GM23338 (cell line): ENCODE results near the gene APOH. TPM values are rescaled to one million over a fixed set of nuclear protein-coding genes. Genes with fewer than 3 reads are reported as not detected.

ENCODE experiments used
- ATAC-seq: fragments of 200-7000 bp; cut with Tn5 transposase; 3 replicates; pipeline ENCODE4 v1.9.1; 2020
- DNase-seq: peaks from one replicate; pipeline ENCODE4 v3.0.0-alpha.2; 2015; ENCODE audit warnings: low spot score
- H2AFZ ChIP-seq: fragments of 200-600 bp; sonication (generic); 2 replicates; pipeline ENCODE4 v1.8.0; 2016; ENCODE audit warnings: antibody characterized with exemption, mild to moderate bottlenecking, moderate library complexity
- H3F3A ChIP-seq: fragments of 200-600 bp; sonication (generic); replicated peaks from 2 replicates; pipeline ENCODE4 v1.8.0; 2017; ENCODE audit warnings: antibody characterized with exemption, mixed run types, low read depth
- H3K27ac ChIP-seq: fragments of 200-600 bp; sonication (generic); 2 replicates; pipeline ENCODE4 v1.6.1; 2016; ENCODE audit warnings: low read depth
- H3K27me3 ChIP-seq: fragments of 200-600 bp; sonication (generic); 2 replicates; pipeline ENCODE4 v1.8.0; 2016; ENCODE audit warnings: mild to moderate bottlenecking, mixed run types, moderate library complexity; ENCODE audit not compliant: insufficient read depth
- H3K36me3 ChIP-seq: fragments of 200-600 bp; sonication (generic); 2 replicates; pipeline ENCODE4 v1.8.0; 2016; ENCODE audit warnings: mild to moderate bottlenecking; ENCODE audit not compliant: insufficient read depth
- H3K4me1 ChIP-seq: fragments of 200-600 bp; sonication (generic); 2 replicates; pipeline ENCODE4 v1.8.0; 2016; ENCODE audit warnings: mild to moderate bottlenecking, moderate library complexity; ENCODE audit not compliant: insufficient read depth
- H3K4me2 ChIP-seq: fragments of 200-600 bp; sonication (generic); 2 replicates; pipeline ENCODE4 v1.7.1; 2017; ENCODE audit warnings: mixed run types
- H3K4me3 ChIP-seq: fragments of 200-600 bp; sonication (generic); 2 replicates; pipeline ENCODE4 v1.6.1; 2016; ENCODE audit warnings: mixed run types
- H3K79me2 ChIP-seq: fragments of 200-600 bp; sonication (generic); replicated peaks from 2 replicates; pipeline ENCODE4 v1.8.0; 2017; ENCODE audit warnings: mild to moderate bottlenecking; ENCODE audit not compliant: insufficient read depth
- H3K9me2 ChIP-seq: fragments of 200-600 bp; sonication (generic); 2 replicates; pipeline ENCODE4 v1.8.0; 2017; ENCODE audit not compliant: insufficient read depth
- H4K20me1 ChIP-seq: fragments of 200-600 bp; sonication (generic); replicated peaks from 2 replicates; pipeline ENCODE4 v1.8.0; 2017; ENCODE audit warnings: mild to moderate bottlenecking; ENCODE audit not compliant: insufficient read depth
- H3K27ac Mint-ChIP-seq: 2 replicates; pipeline ENCODE4 v1.8.0; 2020; ENCODE audit warnings: inconsistent platforms, mild to moderate bottlenecking, moderate library complexity, mixed read lengths
- H3K27me3 Mint-ChIP-seq: 3 replicates; pipeline ENCODE4 v1.8.0; 2022; ENCODE audit warnings: low read depth, mild to moderate bottlenecking, moderate library complexity, mixed read lengths, inconsistent platforms; ENCODE audit not compliant: insufficient read depth, poor library complexity
- H3K36me3 Mint-ChIP-seq: 3 replicates; pipeline ENCODE4 v1.8.0; 2021; ENCODE audit warnings: low read depth, mild to moderate bottlenecking, inconsistent platforms, moderate library complexity, mixed read lengths
- H3K4me1 Mint-ChIP-seq: 3 replicates; pipeline ENCODE4 v1.8.0; 2020; ENCODE audit warnings: mild to moderate bottlenecking, inconsistent platforms, mixed read lengths
- H3K4me3 Mint-ChIP-seq: 3 replicates; pipeline ENCODE4 v1.8.0; 2021; ENCODE audit warnings: moderate library complexity, mild to moderate bottlenecking, inconsistent platforms, mixed read lengths
- H3K9me3 Mint-ChIP-seq: 3 replicates; pipeline ENCODE4 v1.8.0; 2020; ENCODE audit warnings: moderate library complexity, mild to moderate bottlenecking, inconsistent platforms, mixed read lengths
- CREB1 ChIP-seq: fragments of 250-450 bp; sonication (Bioruptor Pico); IDR thresholded peaks from 2 replicates; pipeline ENCODE4 v1.5.0; 2020; ENCODE audit warnings: low read depth, mild to moderate bottlenecking, moderate library complexity
- CTCF ChIP-seq, 2 experiments: fragments of 200-600 bp in 1 of 2; sonication (generic) in 1 of 2; conservative IDR thresholded peaks; 2 replicates each; pipeline versions ENCODE4 v1.5.1 to v1.6.1; 2016 to 2017; ENCODE audit warnings: antibody characterized with exemption in 2 of 2, low read depth in 2 of 2, mild to moderate bottlenecking in 2 of 2, moderate library complexity in 1 of 2
- ETS1 ChIP-seq: IDR thresholded peaks from 2 replicates; pipeline ENCODE4 v1.6.1; 2016; ENCODE audit warnings: antibody characterized with exemption
- EZH2 ChIP-seq: fragments of 200-600 bp; sonication (generic); IDR thresholded peaks from one replicate; pipeline ENCODE4 v1.8.0; 2017; ENCODE audit warnings: antibody characterized with exemption, mild to moderate bottlenecking, low read depth; ENCODE audit not compliant: unreplicated experiment
- EZH2phosphoT487 ChIP-seq: fragments of 200-600 bp; sonication (generic); IDR thresholded peaks from one replicate; pipeline ENCODE4 v1.8.1; 2018; ENCODE audit warnings: antibody characterized with exemption; ENCODE audit not compliant: unreplicated experiment
- JUNB ChIP-seq: IDR thresholded peaks from one replicate; pipeline ENCODE4 v1.6.1; 2016; ENCODE audit warnings: antibody characterized with exemption; ENCODE audit not compliant: unreplicated experiment
- REST ChIP-seq: IDR thresholded peaks from one replicate; pipeline ENCODE4 v1.6.1; 2018; ENCODE audit warnings: antibody characterized with exemption; ENCODE audit not compliant: unreplicated experiment
- STAT1 ChIP-seq: IDR thresholded peaks from one replicate; pipeline ENCODE4 v1.6.1; 2016; ENCODE audit warnings: antibody characterized with exemption; ENCODE audit not compliant: unreplicated experiment
- ZNF331 ChIP-seq: fragments of 250-450 bp; sonication (Bioruptor Pico); IDR thresholded peaks from 2 replicates; pipeline ENCODE4 v1.5.0; 2020; ENCODE audit warnings: low read depth, mild to moderate bottlenecking, moderate library complexity
- polyA plus RNA-seq: library from polyadenylated mRNA; unstranded; fragments of >200 nt; fragmentation: Nextera tagmentation; extraction: Ambion mirVana; gene quantifications from 2 replicates; pipeline ENCODE4 v1.2.1, GENCODE V29; 2016
- total RNA-seq: library from RNA; depleted of rRNA; stranded (reverse); fragments of >200 nt; shearing (Covaris generic); gene quantifications from 2 replicates; pipeline ENCODE4 v1.2.3, GENCODE V29; 2014

Gene APOH
- total and polyA plus RNA-seq, 2 experiments from 2014 or later = not detected

- no peak for TF ChIP-seq CTCF (conservative IDR thresholded peaks at IDR 0.05; ENCODE audit: low read depth in 2 of 2)
- TF ChIP-seq REST = no peak
Measured at GRCh38 chr17:66175892-66176291, 53.3 kb downstream of the APOH start (continued).

GRCh38 chr17:66172691-66173223 is 56.5 kb downstream of the APOH start:
- Histone ChIP-seq H3K9me2 (no peaks in the 10 kb centered on the region), H3K36me3 (no peaks in the 10 kb centered on the region), H3K27ac (no peak overlapping the region), H3K4me3 (no peak overlapping the region), H3K79me2 (no peaks in the 10 kb centered on the region), H3K27me3 (no peaks in the 10 kb centered on the region), H2AFZ (no peak overlapping the region), H4K20me1 (no peaks in the 10 kb centered on the region), H3F3A (no peaks in the 10 kb centered on the region), H3K4me2 (no peak overlapping the region), H3K4me1 (no peaks in the 10 kb centered on the region)
- Mint-ChIP-seq H3K27ac (no peak overlapping the region), H3K27me3 (peaks cover 2% of the 10 kb centered on the region), H3K9me3 (no peaks in the 10 kb centered on the region), H3K4me1 (no peaks in the 10 kb centered on the region), H3K4me3 (no peak overlapping the region), H3K36me3 (no peaks in the 10 kb centered on the region)
- no peak for ATAC-seq
- no peak for DNase-seq
- TF ChIP-seq STAT1 (no peak), JUNB (no peak), ZNF331 (CRISPR knock-in tag) (no peak), CREB1 (CRISPR knock-in tag) (no peak), ETS1 (no peak), EZH2 (no peak), CTCF (conservative IDR thresholded peaks at IDR 0.05; ENCODE audit: low read depth in 2 of 2) (no peak), REST (no peak), EZH2phosphoT487 (no peak)
